ENCODE results near the gene FBXO34.

- no peak for TF ChIP-seq CTCF (IDR thresholded peaks at IDR 0.05; ENCODE audit: poor library complexity)
- TF ChIP-seq EZH2phosphoT487 (IDR thresholded peaks at IDR 0.05; ENCODE audit: low read depth, severe bottlenecking, unreplicated experiment) = no peak
These were observed 58.9 kb downstream of the FBXO34 start for GRCh38 chr14:55329999-55330710.

Measured in hepatocyte (in vitro differentiated cells).